Measurements from ENCODE around the gene MASP1. TPM values are rescaled to one million over a fixed set of nuclear protein-coding genes. Genes with fewer than 3 reads are reported as not detected.

MASP1 gene
- polyA plus RNA-seq, 1 donor from 2014 or later = 0.19 TPM

GRCh38 chr3:187210545-187211327 lies 80.8 kb downstream of the MASP1 start:
- no peaks in the 10 kb centered on the region for H3K9me2 ChIP-seq (ENCODE audit: insufficient read depth, low read length)
- H3K9ac ChIP-seq (ENCODE audit: low read length) = no peak overlapping the region
- no peaks in the 10 kb centered on the region for H3K27me3 ChIP-seq (ENCODE audit: insufficient read depth, low read depth, low read length)
- no peaks in the 10 kb centered on the region for H3K79me2 ChIP-seq (replicated peaks; ENCODE audit: insufficient read depth, low read length)
- TF ChIP-seq CTCF (IDR thresholded peaks at IDR 0.05; ENCODE audit: poor library complexity, severe bottlenecking) = no peak
- TF ChIP-seq, protein P1, sequence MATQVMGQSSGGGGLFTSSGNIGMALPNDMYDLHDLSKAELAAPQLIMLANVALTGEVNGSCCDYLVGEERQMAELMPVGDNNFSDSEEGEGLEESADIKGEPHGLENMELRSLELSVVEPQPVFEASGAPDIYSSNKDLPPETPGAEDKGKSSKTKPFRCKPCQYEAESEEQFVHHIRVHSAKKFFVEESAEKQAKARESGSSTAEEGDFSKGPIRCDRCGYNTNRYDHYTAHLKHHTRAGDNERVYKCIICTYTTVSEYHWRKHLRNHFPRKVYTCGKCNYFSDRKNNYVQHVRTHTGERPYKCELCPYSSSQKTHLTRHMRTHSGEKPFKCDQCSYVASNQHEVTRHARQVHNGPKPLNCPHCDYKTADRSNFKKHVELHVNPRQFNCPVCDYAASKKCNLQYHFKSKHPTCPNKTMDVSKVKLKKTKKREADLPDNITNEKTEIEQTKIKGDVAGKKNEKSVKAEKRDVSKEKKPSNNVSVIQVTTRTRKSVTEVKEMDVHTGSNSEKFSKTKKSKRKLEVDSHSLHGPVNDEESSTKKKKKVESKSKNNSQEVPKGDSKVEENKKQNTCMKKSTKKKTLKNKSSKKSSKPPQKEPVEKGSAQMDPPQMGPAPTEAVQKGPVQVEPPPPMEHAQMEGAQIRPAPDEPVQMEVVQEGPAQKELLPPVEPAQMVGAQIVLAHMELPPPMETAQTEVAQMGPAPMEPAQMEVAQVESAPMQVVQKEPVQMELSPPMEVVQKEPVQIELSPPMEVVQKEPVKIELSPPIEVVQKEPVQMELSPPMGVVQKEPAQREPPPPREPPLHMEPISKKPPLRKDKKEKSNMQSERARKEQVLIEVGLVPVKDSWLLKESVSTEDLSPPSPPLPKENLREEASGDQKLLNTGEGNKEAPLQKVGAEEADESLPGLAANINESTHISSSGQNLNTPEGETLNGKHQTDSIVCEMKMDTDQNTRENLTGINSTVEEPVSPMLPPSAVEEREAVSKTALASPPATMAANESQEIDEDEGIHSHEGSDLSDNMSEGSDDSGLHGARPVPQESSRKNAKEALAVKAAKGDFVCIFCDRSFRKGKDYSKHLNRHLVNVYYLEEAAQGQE (IDR thresholded peaks at IDR 0.05; ENCODE audit: borderline replicate concordance) = no peak
- no peak for TF ChIP-seq POLR2AphosphoS5 (IDR thresholded peaks at IDR 0.05)
- TF ChIP-seq SMC3 (conservative IDR thresholded peaks at IDR 0.05; ENCODE audit: poor library complexity) = no peak
- TF ChIP-seq TAF1 (IDR thresholded peaks at IDR 0.05; ENCODE audit: low read depth) = no peak
- no peak for TF ChIP-seq MXI1 (conservative IDR thresholded peaks at IDR 0.05; ENCODE audit: poor library complexity, severe bottlenecking)
- no peak for TF ChIP-seq EZH2 (IDR thresholded peaks at IDR 0.05; ENCODE audit: borderline replicate concordance, insufficient read depth, low read length, poor library complexity, severe bottlenecking)
- no peak for TF ChIP-seq EP300 (conservative IDR thresholded peaks at IDR 0.05; ENCODE audit: poor library complexity, severe bottlenecking)
- TF ChIP-seq RAD21 (conservative IDR thresholded peaks at IDR 0.05) = no peak
- no peak overlapping the region for H3K27ac ChIP-seq (ENCODE audit: low read length)
- H2AFZ ChIP-seq (ENCODE audit: low read depth, low read length) = no peak overlapping the region
- H3K4me3 ChIP-seq (ENCODE audit: low read length) = no peak overlapping the region
- H3K9me3 ChIP-seq (ENCODE audit: low read length) = no peaks in the 10 kb centered on the region
- H3K4me2 ChIP-seq (ENCODE audit: low read length) = no peak overlapping the region
- H3F3A ChIP-seq (ENCODE audit: insufficient read depth, low read length, poor library complexity, severe bottlenecking) = no peaks in the 10 kb centered on the region
- H3K36me3 ChIP-seq (ENCODE audit: insufficient read depth, low read length) = no peaks in the 10 kb centered on the region
- no peaks in the 10 kb centered on the region for H4K20me1 ChIP-seq (ENCODE audit: insufficient read depth)

DNA sequence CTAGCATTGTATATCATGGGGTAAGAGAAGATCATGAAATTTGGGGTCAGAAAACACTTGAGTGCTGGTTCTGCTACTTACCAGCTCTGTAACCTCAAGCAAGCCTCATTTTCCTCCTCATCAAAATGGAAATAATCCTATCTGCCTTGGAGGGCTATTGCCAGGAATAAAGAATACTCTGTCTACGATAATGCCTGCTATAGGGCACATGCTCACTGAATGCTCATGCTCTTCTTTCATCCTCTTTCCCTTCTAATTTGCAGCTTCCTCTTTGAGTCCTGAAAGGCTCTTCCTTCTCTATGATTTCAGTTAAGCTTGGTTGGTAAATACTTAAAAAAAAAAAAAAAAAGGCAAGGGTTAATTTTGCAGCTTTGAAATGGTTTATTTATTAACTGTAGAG lies 81.4 kb downstream of the MASP1 start:
- Histone ChIP-seq H3K4me3 (ENCODE audit: low read length) (no peak overlapping the region), H3K9ac (ENCODE audit: low read length) (no peak overlapping the region), H3K4me2 (ENCODE audit: low read length) (no peak overlapping the region), H3K9me3 (ENCODE audit: low read length) (no peaks in the 10 kb centered on the region), H3K36me3 (ENCODE audit: insufficient read depth, low read length) (no peaks in the 10 kb centered on the region), H3F3A (ENCODE audit: insufficient read depth, low read length, poor library complexity, severe bottlenecking) (no peaks in the 10 kb centered on the region), H3K27ac (ENCODE audit: low read length) (no peak overlapping the region), H2AFZ (ENCODE audit: low read depth, low read length) (no peak overlapping the region), H3K27me3 (ENCODE audit: insufficient read depth, low read depth, low read length) (no peaks in the 10 kb centered on the region), H3K79me2 (replicated peaks; ENCODE audit: insufficient read depth, low read length) (no peaks in the 10 kb centered on the region), H4K20me1 (ENCODE audit: insufficient read depth) (no peaks in the 10 kb centered on the region), H3K9me2 (ENCODE audit: insufficient read depth, low read length) (no peaks in the 10 kb centered on the region)
- TF ChIP-seq CTCF (IDR thresholded peaks at IDR 0.05; ENCODE audit: poor library complexity, severe bottlenecking) (no peak), SMC3 (conservative IDR thresholded peaks at IDR 0.05; ENCODE audit: poor library complexity) (no peak), RAD21 (conservative IDR thresholded peaks at IDR 0.05) (no peak), POLR2AphosphoS5 (IDR thresholded peaks at IDR 0.05) (no peak), MXI1 (conservative IDR thresholded peaks at IDR 0.05; ENCODE audit: poor library complexity, severe bottlenecking) (no peak), TAF1 (IDR thresholded peaks at IDR 0.05; ENCODE audit: low read depth) (no peak), EZH2 (IDR thresholded peaks at IDR 0.05; ENCODE audit: borderline replicate concordance, insufficient read depth, low read length, poor library complexity, severe bottlenecking) (no peak), EP300 (conservative IDR thresholded peaks at IDR 0.05; ENCODE audit: poor library complexity, severe bottlenecking) (no peak)
- TF ChIP-seq, protein P1 (IDR thresholded peaks at IDR 0.05; ENCODE audit: borderline replicate concordance) = no peak

Data from neural cell (in vitro differentiated cells).